ENCODE results near the gene OTUB2.

OTUB2 gene

GRCh38 chr14:94009767-94010166 lies 16.4 kb upstream of the OTUB2 start:
- no peak overlapping the region for H3K4me3 ChIP-seq (ENCODE audit: low read depth, low read length)
- DNase-seq (ENCODE audit: low read depth): no peak
- TF ChIP-seq, protein P1, sequence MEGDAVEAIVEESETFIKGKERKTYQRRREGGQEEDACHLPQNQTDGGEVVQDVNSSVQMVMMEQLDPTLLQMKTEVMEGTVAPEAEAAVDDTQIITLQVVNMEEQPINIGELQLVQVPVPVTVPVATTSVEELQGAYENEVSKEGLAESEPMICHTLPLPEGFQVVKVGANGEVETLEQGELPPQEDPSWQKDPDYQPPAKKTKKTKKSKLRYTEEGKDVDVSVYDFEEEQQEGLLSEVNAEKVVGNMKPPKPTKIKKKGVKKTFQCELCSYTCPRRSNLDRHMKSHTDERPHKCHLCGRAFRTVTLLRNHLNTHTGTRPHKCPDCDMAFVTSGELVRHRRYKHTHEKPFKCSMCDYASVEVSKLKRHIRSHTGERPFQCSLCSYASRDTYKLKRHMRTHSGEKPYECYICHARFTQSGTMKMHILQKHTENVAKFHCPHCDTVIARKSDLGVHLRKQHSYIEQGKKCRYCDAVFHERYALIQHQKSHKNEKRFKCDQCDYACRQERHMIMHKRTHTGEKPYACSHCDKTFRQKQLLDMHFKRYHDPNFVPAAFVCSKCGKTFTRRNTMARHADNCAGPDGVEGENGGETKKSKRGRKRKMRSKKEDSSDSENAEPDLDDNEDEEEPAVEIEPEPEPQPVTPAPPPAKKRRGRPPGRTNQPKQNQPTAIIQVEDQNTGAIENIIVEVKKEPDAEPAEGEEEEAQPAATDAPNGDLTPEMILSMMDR (IDR thresholded peaks at IDR 0.05; ENCODE audit: control insufficient read depth, extremely low read depth, insufficient read depth): no peak

DNA sequence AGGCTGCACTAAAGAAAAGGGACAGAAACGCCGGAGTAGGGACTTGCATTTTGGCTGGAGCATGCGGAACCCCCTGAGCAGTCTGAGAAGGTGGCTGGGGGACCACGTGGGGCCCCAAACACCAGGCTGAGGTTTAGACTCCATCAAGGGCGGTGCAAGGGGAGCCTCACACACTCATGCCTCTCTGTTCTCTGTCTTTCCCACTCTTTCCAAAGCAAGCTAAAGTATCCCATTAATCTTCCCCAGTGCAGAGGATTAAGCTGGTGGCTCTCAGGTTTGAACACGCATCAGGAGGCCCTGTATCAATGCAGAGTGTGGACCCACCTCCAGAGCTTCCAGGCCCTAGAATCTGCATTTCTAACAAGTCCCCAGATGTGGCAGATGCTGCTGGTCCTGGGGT lies 15.5 kb upstream of the OTUB2 start:
- TF ChIP-seq, protein P1 (IDR thresholded peaks at IDR 0.05; ENCODE audit: control insufficient read depth, extremely low read depth, insufficient read depth): no peak
- DNase-seq (ENCODE audit: low read depth): no peak

DNA sequence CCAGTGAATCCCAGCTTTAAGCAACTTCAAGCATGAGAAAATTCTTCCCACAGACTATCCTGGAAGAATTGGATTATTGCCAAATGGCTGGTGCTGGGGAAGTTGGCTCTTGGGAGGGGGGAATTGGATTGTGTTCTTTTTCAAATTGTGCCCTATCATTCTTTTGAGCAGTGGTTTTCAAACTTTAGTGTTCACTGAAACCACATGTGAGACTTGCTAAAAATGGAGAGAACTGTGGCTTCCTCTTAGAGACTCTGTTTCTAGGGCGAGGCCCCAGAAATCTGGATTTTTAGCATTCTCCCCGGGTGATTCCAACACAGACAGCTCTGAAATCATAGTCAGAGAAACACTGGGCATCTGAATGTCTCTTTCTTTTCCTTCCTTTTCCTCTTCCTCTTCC lies 14.3 kb upstream of the OTUB2 start:
- TF ChIP-seq, protein P1 (IDR thresholded peaks at IDR 0.05; ENCODE audit: control insufficient read depth, extremely low read depth, insufficient read depth): no peak
- no peak for DNase-seq (ENCODE audit: low read depth)

More for the DNA sequence above, 15.5 kb upstream of the OTUB2 start:
- H3K4me3 ChIP-seq (ENCODE audit: low read depth, low read length): no peak overlapping the region

DNA sequence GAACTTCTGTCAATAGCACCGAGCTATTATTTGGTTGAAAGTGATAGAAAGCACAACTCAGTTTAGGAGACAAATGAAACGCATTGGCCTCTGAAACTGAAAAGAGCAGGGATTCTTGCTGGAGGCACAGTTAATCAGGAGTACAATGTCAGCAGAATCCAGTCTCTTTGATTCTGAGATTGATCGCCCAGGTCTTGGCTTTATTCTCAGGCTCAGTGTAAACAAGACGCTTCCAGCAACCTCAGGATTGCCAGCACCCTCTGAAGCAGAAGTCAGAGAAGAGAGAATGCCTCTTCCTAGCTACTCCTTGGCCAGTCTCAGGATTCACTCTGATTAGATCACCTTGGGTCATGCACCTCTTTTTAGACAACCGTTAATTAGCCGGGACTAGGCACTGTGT lies 11.8 kb upstream of the OTUB2 start:
- TF ChIP-seq, protein P1 (IDR thresholded peaks at IDR 0.05; ENCODE audit: control insufficient read depth, extremely low read depth, insufficient read depth): no peak
- H3K4me3 ChIP-seq (ENCODE audit: low read depth, low read length): no peak overlapping the region
- DNase-seq (ENCODE audit: low read depth): no peak

More for the DNA sequence above, 14.3 kb upstream of the OTUB2 start:
- H3K4me3 ChIP-seq (ENCODE audit: low read depth, low read length): no peak overlapping the region

DNA sequence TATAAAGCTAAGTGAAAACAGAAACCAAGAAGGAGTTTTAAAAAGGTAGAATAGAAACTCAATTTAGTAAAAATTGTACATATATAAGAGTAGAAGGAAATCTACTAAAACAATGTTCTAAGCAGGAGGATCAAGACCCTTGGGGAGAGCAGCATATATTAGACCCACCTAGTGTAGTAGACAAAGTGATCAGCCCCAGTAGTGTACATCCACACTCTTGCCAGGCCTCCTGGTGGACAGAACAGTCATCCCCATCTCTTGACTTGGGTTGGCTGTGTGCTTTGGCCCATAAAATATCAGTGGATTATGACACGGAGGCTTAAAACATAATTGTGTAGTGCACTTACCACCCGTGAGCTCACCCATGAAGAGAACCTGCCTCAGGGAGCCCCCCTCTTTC lies 10.9 kb upstream of the OTUB2 start:
- no peak for DNase-seq (ENCODE audit: low read depth)
- TF ChIP-seq, protein P1 (IDR thresholded peaks at IDR 0.05; ENCODE audit: control insufficient read depth, extremely low read depth, insufficient read depth): no peak
- H3K4me3 ChIP-seq (ENCODE audit: low read depth, low read length): no peak overlapping the region

DNA sequence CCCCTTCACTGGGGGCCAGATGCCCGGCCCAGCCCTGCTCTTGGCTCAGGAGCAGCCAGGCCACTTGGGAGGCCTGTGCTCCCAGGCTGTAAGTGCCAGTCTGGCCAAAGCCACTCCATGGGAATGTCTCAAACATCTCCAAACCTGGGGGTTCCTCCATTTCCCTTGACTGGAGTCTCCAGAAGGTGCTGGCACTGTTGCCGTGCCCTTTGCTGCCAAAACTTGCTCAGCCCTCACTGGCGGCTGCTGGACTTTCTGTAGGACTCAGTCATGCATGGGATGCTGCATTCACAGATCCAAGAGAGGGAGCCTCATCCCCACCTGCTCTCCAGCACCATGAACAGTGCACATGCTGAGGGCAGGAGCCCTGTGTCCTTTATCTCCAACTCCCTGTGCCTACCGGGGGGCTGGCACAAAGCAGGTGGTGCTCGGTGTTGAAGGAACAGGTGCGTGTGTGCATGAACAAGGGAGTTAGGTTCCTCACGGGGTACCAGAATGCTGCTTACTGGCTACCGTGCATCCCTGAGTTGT lies 9.6 kb upstream of the OTUB2 start:
- TF ChIP-seq, protein P1 (IDR thresholded peaks at IDR 0.05; ENCODE audit: control insufficient read depth, extremely low read depth, insufficient read depth): no peak
- no peak overlapping the region for H3K4me3 ChIP-seq (ENCODE audit: low read depth, low read length)
- DNase-seq (ENCODE audit: low read depth): no peak

DNA sequence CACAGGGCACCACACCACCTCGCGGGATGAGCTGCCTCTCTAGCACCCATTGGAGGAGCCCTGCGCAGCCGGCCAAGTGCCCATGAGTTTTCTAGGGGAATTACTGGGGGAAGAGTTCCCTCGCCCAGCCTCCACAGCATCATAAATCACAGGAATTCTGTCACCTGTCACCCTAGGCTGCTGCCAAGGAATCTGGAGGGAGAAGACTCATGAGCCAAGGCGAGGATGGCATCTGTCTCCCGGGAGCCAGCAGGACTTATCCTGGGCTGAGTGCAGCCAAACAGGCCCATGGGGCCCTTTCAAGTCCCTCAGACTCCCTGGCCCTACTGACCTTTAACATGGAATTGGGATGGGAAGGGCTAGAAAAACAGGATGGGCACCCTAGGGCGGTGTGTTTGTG lies 7.8 kb upstream of the OTUB2 start:
- DNase-seq (ENCODE audit: low read depth): no peak
- H3K4me3 ChIP-seq (ENCODE audit: low read depth, low read length): no peak overlapping the region
- TF ChIP-seq, protein P1 (IDR thresholded peaks at IDR 0.05; ENCODE audit: control insufficient read depth, extremely low read depth, insufficient read depth): no peak

All from LNCaP clone FGC (cell line).